GM19193 (cell line): ENCODE data around the gene JAKMIP1.

Source experiments
- POLR2A ChIP-seq: IDR thresholded peaks from 4 replicates; pipeline ENCODE4 v1.6.1; 2011; ENCODE audit not compliant: insufficient read depth, insufficient read length; ENCODE audit errors: extremely low read depth

The JAKMIP1 gene

GRCh38 chr4:6017030-6017429 is 183.3 kb downstream of the JAKMIP1 start:
- no peak for TF ChIP-seq POLR2A

GRCh38 chr4:6013564-6013963 is 186.8 kb downstream of the JAKMIP1 start:
- TF ChIP-seq POLR2A = no peak

- TF ChIP-seq POLR2A = no peak
Observed at GRCh38 chr4:6012200-6012599, 188.1 kb downstream of the JAKMIP1 start.

GRCh38 chr4:6011686-6012085 is 188.7 kb downstream of the JAKMIP1 start:
- no peak for TF ChIP-seq POLR2A

GRCh38 chr4:6011271-6011671 is 189.1 kb downstream of the JAKMIP1 start:
- TF ChIP-seq POLR2A = no peak

GRCh38 chr4:6010789-6011188 is 189.6 kb downstream of the JAKMIP1 start:
- TF ChIP-seq POLR2A = no peak

GRCh38 chr4:6009452-6009851 is 190.9 kb downstream of the JAKMIP1 start:
- TF ChIP-seq POLR2A = no peak

- no peak for TF ChIP-seq POLR2A
Observed at GRCh38 chr4:6008766-6009385, 191.5 kb downstream of the JAKMIP1 start.

GRCh38 chr4:6008092-6008551 is 192.2 kb downstream of the JAKMIP1 start:
- TF ChIP-seq POLR2A = no peak

GRCh38 chr4:6005175-6005574 is 195.2 kb downstream of the JAKMIP1 start:
- TF ChIP-seq POLR2A = no peak

- TF ChIP-seq POLR2A = no peak
Observed at GRCh38 chr4:6002926-6003325, 197.4 kb downstream of the JAKMIP1 start.

- TF ChIP-seq POLR2A = no peak
Observed at GRCh38 chr4:6002492-6002833, 197.9 kb downstream of the JAKMIP1 start.

- no peak for TF ChIP-seq POLR2A
Observed at GRCh38 chr4:6001680-6002491, 198.5 kb downstream of the JAKMIP1 start.

- no peak for TF ChIP-seq POLR2A
Observed at GRCh38 chr4:5999830-6000365, 200.5 kb downstream of the JAKMIP1 start.

- TF ChIP-seq POLR2A = no peak
Observed at GRCh38 chr4:5999356-5999755, 201.0 kb downstream of the JAKMIP1 start.
